Neural cell (in vitro differentiated cells): Measurements from ENCODE around the gene ADGRD2.

Source experiments
- CTCF ChIP-seq: fragments of 450-650 bp; IDR thresholded peaks from 2 replicates; pipeline ENCODE4 v1.5.1; 2014; ENCODE audit warnings: antibody characterized with exemption, mild to moderate bottlenecking, moderate library complexity; ENCODE audit not compliant: poor library complexity, severe bottlenecking
- EP300 ChIP-seq: fragments of 450-650 bp; conservative IDR thresholded peaks from 2 replicates; pipeline ENCODE4 v1.6.1; 2014; ENCODE audit warnings: antibody characterized with exemption, mild to moderate bottlenecking, moderate library complexity; ENCODE audit not compliant: poor library complexity, severe bottlenecking
- EZH2 ChIP-seq: fragments of 200-600, 300-800 bp; shearing (Covaris generic), sonication (generic); IDR thresholded peaks from 2 replicates; pipeline ENCODE4 v1.6.1; 2014; ENCODE audit warnings: antibody characterized with exemption, low read length, borderline replicate concordance, mild to moderate bottlenecking; ENCODE audit not compliant: insufficient read depth, poor library complexity, severe bottlenecking
- MXI1 ChIP-seq: fragments of 450-650 bp; conservative IDR thresholded peaks from 2 replicates; pipeline ENCODE4 v1.6.1; 2014; ENCODE audit warnings: antibody characterized with exemption, mild to moderate bottlenecking; ENCODE audit not compliant: poor library complexity, severe bottlenecking
- POLR2AphosphoS5 ChIP-seq: IDR thresholded peaks from 2 replicates; pipeline ENCODE4 v1.6.1; 2012
- REST ChIP-seq: IDR thresholded peaks from 2 replicates; pipeline ENCODE4 v1.6.1; 2012; ENCODE audit warnings: borderline replicate concordance
- SMC3 ChIP-seq: fragments of 450-650 bp; conservative IDR thresholded peaks from 2 replicates; pipeline ENCODE4 v1.6.1; 2014; ENCODE audit warnings: antibody characterized with exemption, mild to moderate bottlenecking, moderate library complexity; ENCODE audit not compliant: poor library complexity
- TAF1 ChIP-seq: IDR thresholded peaks from 2 replicates; pipeline ENCODE4 v1.6.1; 2012; ENCODE audit warnings: low read depth

DNA sequence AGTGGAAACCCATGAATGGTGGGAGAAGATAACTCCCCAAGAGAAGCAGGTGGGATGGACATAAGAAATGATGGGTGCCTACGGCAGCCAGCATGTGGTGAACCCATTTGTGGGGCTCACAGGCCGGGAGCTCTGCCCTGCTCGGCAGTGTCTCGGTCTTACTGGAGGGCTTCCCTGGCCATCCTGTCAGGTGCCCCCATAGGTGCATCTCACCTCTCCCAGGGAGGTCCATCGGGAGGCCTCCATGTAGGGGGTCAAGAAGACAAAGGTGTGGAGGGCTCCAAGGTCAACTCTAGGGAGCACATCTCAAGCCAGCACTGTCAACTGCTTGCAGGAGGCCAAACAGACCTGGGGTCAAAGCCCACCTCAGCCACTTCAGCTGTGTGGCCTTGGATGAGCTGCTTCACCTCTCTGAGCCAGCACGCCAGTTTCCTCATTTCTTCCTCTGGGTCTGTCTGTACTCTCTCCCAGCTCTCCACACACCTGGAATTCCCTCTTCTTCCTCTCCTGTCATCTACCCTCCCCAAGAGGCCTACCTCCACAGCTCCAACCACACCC, 10.5 kb upstream of the ADGRD2 start:
- no peak for TF ChIP-seq CTCF
- no peak for TF ChIP-seq EP300
- no peak for TF ChIP-seq EZH2
- TF ChIP-seq POLR2AphosphoS5 = no peak
- TF ChIP-seq MXI1 = no peak
- no peak for TF ChIP-seq TAF1
- no peak for TF ChIP-seq SMC3
- no peak for TF ChIP-seq REST
